ENCODE data around the gene PLIN4.

- TF ChIP-seq, protein P1, sequence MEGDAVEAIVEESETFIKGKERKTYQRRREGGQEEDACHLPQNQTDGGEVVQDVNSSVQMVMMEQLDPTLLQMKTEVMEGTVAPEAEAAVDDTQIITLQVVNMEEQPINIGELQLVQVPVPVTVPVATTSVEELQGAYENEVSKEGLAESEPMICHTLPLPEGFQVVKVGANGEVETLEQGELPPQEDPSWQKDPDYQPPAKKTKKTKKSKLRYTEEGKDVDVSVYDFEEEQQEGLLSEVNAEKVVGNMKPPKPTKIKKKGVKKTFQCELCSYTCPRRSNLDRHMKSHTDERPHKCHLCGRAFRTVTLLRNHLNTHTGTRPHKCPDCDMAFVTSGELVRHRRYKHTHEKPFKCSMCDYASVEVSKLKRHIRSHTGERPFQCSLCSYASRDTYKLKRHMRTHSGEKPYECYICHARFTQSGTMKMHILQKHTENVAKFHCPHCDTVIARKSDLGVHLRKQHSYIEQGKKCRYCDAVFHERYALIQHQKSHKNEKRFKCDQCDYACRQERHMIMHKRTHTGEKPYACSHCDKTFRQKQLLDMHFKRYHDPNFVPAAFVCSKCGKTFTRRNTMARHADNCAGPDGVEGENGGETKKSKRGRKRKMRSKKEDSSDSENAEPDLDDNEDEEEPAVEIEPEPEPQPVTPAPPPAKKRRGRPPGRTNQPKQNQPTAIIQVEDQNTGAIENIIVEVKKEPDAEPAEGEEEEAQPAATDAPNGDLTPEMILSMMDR (IDR thresholded peaks at IDR 0.05; ENCODE audit: low read depth, low read length) = no peak
- TF ChIP-seq POLR2A (IDR thresholded peaks at IDR 0.05; ENCODE audit: extremely low read depth, insufficient read length) (no peak), MYC (IDR thresholded peaks at IDR 0.05; ENCODE audit: low read depth, low read length) (no peak)
- TF ChIP-seq, protein P2, sequence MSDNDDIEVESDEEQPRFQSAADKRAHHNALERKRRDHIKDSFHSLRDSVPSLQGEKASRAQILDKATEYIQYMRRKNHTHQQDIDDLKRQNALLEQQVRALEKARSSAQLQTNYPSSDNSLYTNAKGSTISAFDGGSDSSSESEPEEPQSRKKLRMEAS (IDR thresholded peaks at IDR 0.05; ENCODE audit: low read depth, low read length) = no peak
Observed at GRCh38 chr19:4456843-4457653, 61.2 kb downstream of the PLIN4 start.
